Measurements from ENCODE around the gene HSD11B1L.
A peak's percentile ranks its signal among the peaks of the same experiment; 100 is the strongest.

Gene HSD11B1L

DNA sequence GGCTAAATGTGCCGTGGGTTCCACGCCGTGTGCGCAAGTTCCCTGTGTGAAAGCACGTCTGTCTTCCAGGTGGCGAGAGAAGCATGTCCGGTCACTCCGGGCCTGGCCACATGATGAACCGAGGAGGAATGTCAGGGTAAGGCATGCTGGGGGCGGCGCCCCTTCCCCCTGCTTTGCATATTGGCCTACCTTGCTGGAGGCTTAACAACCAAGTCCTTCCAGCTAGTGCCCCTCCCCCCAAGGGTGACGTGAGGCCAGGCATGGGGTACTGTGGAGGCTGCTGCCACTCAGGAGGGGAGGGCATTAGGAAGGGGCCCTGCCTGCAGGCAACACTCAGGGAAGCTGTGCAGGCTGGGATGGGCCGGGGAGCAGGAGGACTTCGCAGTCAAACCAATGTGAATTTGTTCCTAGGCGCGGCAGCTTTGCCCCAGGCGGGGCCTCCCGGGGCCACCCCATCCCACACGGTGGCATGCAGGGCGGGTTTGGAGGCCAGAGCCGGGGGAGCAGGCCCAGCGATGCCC lies 13.0 kb upstream of the HSD11B1L start:
- DNase-seq (ENCODE audit: low spot score), result no peak

DNA sequence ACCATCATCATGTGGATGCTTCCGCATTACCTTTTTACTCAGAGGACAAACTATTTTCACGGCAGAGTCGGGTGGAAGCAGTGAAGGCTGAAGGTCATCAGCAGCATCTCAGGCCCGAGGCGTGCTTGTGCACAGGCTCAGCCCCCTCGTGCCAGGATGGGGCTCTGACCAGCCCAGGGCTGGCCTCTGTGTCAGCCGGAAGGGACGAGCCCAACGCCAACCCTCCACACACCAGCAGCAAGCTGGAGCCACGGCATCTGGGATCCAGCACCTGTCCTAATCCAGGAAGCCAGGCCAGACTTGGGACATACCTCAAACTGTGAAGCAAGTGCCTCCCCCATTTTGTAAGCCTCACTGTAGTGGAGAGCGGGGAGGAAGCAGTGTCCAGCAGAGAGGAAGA lies 11.6 kb upstream of the HSD11B1L start:
- no peak for DNase-seq (ENCODE audit: low spot score)

DNA sequence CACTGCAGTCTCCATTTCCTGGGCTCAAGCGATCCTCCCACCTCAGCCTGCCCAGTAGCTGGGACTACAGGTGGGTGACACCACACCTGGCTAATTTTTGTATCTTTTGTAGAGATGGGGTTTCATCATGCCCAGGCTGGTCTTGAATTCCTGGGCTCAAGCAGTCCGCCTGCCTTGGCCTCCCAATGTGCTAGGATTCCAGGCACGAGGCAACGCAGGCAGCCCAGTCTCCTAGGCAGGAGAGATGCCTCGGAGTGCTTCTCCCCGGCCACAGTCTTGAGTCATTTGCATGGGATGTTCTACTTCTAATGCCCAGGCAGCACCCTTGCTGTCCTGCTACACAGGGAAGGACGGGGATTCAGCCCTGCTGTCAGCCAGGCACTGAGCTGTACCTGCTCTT lies 9.2 kb upstream of the HSD11B1L start:
- no peak for DNase-seq (ENCODE audit: low spot score)

DNA sequence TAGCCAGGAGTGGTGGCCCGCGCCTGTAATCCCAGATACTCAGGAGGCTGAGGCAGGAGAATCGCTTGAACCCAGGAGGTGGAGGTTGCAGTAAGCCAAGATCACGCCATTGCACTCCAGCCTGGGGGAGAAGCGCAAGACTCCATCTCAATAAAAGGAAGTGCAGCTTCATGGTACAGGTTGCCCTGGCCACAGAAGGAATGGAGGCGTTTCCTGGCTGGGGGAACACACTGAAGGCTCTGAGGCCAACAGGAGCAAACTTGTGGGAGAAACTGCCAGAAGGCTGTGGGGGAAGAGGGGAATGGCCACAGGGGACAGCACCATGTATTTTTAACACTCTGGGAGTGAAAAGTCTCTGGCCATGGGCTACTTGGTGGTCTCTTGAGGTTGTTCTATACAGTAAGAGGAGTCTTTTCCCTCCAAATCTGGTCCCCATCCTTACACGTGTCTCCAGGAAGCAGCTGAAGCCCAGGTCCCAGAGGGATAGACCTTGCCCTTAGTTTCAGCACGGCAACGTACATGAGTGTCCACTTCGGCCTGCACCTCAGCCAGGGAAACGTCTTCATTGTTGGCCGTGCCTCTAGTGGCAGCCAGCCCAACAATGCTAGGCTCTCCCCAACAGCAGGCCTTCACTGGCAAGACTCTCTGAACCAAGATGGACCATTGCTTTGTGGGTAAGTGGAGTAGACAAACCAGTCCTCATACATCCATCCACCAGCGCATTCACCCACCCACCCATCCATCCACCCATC lies 7.9 kb upstream of the HSD11B1L start:
- no peak for DNase-seq (ENCODE audit: low spot score)

DNA sequence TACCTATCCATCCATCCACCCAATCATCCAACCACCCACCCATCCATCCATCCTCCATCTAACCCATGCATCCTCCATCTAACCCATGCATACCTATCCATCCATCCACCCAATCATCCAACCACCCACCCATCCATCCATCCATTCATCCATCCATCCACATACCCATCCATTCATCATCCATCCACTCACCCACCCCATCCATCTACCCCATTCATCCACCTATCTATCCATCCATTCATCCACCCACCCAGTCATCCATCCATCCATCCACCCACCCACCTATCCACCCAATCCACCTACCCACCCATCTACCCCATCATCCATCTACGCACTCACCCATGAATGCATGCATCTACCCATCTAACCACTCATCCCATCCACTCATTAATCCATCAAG lies 7.1 kb upstream of the HSD11B1L start:
- DNase-seq (ENCODE audit: low spot score), result no peak

DNA sequence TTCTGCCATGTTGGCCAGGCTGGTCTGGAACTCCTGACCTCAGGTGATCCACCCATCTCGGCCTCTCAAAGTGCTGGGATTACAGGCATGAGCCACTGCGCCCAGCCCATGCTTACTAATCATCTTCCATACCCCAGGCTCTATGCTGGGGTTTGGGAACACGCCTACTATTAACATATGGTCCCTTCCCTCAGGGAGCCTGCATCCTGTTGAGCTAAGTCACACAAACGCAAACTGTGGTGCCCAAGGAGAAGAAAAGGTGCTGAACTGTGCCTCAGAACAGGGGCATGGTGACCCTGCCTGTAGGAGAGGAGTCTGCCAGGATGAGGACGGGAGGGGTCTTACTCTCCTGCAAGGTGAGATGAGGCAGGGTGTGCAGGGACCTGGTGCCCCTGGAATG lies 6.1 kb upstream of the HSD11B1L start:
- no peak for DNase-seq (ENCODE audit: low spot score)

DNA sequence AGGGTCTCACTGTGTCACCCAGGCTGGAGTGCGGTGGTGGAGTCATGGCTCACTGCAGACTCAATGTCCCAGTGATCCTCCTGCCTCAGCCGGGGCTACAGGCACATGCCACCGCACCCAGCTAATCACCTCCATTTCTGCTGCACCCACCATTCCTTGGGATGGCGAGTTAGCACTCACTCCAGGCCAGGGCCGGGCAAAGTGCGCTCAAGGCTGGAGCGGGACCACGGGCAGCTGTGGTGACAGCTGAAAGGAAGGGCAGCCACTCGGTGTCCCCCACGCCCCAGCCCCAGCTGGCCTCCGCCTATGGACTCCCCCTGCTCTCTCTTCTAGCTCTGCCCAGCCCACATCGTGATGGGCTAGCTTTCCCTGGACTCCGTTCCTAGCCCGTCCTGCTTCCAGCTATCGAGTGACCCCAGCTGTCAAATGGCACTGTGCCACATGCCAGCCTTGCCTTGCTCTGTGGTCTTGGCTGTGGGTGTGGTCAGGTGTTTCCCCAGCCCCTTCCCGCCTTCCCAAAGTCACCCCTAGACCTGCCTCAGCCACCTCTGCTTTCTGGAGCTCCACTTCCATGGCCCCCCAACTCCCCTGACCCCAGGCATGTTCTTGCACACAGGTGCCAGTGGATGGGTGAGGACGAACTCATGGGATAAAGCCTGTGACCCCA lies 4.6 kb upstream of the HSD11B1L start:
- no peak for DNase-seq (ENCODE audit: low spot score)

DNA sequence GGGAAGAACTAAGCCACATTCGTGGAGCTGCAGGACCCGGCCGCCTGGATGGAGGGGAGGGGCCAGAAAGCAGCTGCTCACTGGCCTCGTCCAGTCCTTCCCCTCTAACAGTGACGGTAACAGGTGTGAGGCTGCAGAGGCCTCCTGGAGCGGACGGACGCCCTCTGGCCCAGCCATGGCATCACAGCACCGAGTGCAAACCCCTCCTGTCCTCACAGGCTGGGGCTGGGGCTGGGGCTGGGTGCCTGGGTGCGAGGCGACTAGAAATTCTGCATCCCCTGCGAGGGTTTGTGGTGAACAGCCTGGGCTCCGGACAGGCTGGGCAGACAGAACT lies 4.1 kb upstream of the HSD11B1L start:
- no peak for DNase-seq (ENCODE audit: low spot score)

DNA sequence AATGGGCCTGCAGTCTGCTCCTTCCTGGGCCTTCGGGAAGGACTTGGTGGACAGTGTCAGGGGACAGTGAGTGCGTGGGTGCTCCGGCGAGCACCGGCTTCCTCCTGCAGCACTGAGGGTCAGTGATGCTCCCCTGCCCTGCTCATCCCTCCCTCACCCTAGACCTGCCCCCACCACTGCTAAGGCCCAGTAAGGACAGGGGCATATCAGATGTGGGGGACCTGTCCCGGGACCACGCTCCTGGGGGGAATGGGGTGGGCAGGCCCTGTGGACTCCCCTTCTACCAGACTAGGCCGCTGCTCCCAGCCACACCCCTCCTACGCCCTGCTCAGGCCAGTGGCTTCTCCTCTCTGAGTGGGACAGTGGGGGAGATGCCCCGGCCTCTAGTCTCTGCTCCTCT lies 3.7 kb upstream of the HSD11B1L start:
- DNase-seq (ENCODE audit: low spot score), result no peak

DNA sequence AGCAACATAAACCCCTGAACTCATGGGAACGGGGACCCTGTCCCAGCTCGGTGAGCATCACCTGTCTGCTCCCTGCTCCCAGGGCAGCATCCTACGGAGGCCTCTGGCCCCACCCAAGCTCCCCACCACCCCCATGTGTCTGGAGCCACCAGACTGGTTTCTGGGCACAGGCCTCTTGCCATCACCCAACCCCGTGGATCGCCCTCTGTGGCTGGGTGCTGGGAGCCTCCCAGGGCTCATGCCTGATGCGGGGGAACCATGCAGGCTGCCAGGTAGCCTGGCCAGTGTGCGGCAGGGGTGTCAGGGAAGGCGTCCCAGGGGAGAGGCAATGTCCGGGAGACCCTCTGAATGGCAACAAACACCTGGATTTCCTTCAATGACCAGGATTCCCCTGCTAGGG lies 3.2 kb upstream of the HSD11B1L start:
- no peak for DNase-seq (ENCODE audit: low spot score)

DNA sequence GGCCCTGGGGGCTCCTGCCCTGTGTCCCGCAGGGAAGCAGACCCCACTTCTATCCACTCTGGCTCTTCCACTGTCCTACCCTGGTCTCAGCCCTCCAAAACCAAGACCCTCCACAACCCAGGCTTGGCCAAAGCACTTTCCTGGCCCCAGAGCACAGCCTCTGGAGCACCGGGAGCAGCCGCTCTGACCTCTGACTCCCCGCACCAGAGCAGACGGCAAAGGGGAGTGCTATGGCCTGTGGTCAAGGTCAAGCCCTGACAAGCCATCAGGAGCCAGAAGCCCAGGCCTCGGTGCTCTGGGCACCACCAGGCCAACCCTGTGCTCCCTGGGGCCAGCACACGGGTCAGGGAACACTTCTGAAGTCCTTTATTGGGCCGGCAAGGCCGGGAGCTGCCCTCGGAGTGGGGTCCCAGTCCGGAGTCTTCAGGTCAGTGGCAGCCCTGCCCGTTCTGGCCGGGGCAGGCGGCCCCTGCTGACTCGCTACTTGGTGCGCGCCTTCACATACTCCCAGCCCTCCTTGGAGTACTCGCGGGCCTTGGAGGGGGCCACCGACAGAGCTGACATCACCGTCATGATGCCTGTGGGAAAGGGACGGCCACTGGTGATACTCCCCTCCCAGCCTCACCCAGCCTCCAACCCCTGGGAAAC lies 2.6 kb upstream of the HSD11B1L start:
- DNase-seq (ENCODE audit: low spot score), result no peak

DNA sequence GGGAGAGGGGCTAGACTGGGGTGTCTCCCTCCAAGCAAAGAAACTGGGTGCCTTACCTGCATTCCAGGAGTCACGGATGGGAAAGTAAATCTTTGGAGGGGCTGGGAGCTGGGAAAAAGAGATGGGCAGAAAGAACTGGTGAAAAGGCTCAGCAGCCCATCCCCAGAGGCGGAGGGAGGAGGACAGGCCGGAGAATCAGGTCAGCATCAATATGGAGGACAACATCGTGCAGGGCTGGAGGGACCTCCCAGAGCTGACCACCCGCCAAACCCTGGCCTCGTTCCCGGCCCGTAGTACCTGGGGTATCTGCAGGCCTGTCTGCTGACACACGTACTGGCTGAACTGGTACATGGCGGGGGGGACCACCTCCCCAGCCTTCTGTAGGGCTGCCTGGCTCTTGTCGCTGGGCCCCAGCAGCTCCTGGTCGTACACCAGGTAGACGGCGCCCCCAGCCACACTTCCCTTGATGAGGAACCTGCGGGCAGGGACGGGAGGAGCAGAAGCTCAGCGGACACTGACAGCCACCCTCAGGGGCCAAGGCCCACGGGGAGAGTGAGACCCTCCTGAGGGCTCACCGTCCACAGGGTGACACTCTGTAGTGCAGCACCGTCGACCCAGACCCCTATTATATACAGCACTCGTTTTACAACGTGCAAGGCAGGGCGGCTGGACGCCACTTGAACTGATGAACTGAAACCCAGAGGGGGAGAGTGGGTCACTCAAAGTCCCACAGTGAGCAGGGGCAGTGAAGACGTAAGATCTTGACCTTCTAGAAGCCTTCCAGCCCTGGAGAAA lies 1.3 kb upstream of the HSD11B1L start:
- DNase-seq (ENCODE audit: low spot score), result peak; percentile 31

DNA sequence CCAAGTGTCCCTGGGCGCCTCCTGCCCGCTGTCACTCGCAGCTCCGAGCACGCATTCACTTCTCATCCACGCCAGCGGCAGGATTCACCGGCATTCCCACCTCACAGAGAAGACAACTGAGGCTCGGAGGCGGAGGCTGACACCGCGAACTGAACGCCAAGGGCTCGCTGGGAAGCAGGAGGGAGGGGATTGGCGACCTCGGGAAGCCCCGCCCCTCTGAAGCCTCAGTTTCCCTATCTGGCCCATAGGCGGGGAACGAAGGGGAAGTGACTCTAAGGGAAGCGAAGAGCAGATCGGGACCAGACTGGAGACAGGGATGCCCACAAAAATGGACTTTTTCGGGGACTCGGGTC lies 767 bp upstream of the HSD11B1L start:
- peak; percentile 57 for DNase-seq (ENCODE audit: low spot score)

DNA sequence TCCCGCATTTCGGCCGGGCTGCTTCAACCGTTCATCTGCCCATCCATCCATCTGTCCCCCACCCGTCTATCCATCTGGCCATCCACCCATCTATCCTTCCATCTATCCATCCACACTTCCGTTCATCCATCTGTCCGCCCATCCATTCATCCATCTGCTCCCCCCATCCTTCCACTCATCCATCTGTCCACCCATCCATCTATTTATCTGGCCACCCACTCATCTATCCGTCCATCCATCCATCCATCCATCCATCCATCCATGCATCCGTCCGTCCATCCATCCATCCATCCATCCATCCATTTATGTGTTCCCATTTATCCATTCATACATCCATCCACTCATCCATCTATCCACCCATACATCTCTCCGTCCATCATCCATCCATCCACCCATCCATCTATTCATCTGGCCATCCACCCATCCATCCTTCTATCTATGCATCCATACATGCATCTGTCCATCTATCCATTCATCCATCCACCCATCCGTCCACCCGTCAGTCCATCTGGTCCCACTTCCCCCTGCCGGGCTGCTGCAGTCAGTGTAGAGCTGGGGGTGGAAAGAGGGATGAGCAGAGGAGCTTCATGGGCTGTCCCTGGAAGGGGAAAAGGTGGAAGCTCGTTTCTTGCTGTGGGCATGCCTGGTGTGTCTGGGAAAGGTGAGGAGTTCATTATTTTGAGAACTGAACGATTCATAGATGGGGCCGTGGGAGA lies 722 bp downstream of the HSD11B1L start:
- no peak for DNase-seq (ENCODE audit: low spot score)

DNA sequence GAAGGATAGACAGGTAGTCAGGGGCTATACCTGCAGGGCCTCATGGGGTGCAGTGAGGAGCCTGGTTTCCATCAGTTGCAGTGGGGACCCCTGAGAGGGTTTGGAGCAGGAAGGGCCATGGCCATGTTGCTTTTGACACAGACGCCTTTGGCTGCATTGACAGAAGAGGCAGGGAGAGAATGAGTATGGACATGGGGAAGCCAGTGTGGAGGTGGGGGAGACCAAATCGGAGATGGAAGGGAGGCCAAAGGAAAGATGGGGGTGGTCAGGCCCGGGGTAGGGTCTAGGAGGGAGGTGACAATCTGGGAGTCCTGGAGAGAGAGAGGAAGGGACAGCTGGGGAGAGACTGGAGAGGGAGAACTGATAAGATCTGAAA lies 1.3 kb downstream of the HSD11B1L start:
- no peak for DNase-seq (ENCODE audit: low spot score)

DNA sequence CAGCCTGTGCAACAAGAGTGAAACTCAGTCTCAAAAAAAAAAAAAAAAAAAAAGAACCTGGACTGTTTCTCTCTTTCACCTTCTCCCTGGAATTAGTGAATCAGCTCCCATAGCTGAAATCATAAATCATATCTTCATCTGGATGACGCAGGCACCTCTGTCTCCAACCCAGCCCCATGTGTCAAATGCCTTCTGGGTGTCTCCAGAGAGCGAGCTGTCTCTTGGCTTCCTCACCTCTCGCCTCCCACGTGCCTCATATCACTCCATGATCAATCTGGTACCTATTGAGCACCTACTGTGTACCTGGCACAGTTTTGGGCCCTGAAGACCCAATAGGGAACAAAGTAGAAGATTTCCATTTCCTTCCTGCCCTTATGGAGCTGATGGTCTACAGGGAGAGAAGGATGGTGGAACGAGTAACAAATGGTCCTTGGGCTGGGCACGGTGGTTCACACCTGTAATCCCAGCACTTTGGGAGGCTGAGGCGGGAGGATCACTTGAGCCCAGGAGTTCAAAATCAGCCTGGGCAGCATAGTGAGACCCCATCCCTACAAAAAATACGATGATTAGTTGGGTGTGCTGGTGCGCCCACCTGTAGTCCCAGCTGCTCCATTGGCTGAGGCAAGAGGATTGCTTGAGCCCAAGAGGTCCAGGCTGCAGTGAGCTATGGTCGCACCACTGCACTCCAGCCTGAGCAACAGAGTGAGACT lies 2.5 kb downstream of the HSD11B1L start:
- no peak for DNase-seq (ENCODE audit: low spot score)

DNA sequence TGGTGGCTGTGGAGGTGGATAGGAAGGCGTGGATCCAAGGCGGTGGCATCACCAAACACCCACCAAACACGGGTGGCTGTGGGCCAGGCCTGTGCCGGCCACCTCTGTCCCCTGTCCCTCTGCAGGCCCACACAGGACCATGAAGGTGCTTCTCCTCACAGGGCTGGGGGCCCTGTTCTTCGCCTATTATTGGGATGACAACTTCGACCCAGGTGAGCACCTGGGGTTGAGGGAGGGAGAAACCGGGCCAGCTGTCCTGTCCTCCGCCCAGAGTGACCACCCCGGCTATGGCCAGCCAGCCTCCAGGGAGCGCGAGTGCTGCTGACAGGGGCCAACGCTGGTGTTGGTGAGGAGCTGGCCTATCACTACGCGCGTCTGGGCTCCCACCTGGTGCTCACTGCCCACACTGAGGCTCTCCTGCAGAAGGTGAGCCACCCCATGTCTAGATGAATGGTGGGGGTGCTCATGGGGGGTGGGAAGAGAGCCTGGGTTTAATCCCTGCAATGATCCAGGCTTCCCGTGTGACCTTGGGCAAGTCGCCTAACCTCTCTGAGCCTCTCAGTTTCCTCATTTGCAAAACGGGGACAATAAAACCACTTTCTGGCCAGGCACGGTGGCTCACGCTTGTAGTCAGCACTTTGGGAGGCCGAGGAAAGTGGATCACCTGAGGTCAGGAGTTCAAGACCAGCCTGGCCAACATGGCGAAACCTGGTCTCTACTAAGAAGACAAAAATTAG lies 4.0 kb downstream of the HSD11B1L start:
- DNase-seq (ENCODE audit: low spot score), result no peak

DNA sequence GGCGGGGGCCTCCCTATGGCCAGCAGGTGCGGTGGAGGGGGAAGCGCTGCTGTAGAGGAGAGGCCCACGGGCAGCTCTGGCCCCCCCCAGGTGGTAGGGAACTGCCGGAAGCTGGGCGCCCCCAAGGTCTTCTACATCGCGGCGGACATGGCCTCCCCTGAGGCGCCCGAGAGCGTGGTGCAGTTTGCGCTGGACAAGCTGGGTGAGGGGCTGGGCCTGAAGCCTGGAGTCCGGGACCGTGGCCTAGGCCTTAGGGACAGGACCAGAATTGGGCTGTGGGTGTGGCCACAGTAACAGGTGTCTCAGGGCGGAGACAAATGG lies 5.5 kb downstream of the HSD11B1L start:
- no peak for DNase-seq (ENCODE audit: low spot score)

DNA sequence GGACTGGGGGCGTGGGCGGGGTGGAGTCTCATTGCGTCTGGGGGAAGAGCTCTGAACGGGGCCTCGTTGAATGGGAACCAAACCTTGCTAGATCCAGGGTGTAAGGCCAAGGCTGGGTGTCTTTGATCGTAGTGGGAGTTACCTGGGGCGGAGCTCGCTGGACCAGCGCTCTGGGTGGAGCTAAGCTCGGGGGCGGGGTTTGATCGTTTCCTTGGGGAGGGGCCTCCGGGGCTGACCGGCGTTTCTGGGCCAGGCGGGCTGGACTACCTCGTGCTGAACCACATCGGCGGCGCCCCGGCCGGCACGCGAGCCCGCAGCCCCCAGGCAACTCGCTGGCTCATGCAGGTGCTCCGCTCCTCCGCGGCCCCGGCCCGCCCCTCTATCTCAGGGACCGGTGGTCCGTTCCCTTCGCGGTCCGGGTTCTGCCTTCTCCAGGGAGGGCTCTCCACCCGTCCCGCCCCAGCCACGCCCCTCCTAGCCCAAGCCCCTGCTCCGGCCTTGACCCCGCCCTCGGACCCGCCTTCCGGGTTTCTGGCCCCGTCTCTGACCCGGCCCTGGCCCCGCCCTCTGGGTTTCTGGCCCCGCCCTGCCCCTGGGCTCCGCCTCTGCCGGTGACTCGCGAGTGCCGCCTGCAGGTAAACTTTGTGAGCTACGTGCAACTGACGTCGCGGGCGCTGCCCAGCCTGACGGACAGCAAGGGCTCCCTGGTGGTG lies 6.0 kb downstream of the HSD11B1L start:
- peak; percentile 97 for DNase-seq (ENCODE audit: low spot score)

Data from D341Med (cell line).